PC-9 (cell line): ENCODE measurements around the gene EVI5. TPM values are rescaled to one million over a fixed set of nuclear protein-coding genes. Genes with fewer than 3 reads are reported as not detected.

ENCODE experiments used
- BruUV-seq: library from RNA; stranded (reverse); fragments of 400-500 nt; replicated peaks from 2 replicates; lab custom pipeline; 2021; lab: Mats Ljungman, UMichigan
- CTCF ChIA-PET: fragments of 300-600 bp; sonication (Branson Sonifier 250); formaldehyde crosslinking; loops from one replicate; lab custom pipeline; 2022; ENCODE audit warnings: antibody characterized with exemption; lab: Charles Lee
- POLR2A ChIA-PET: fragments of 300-600 bp; sonication (Branson Sonifier 250); formaldehyde crosslinking; loops from one replicate; lab custom pipeline; 2022; ENCODE audit warnings: antibody characterized with exemption; ENCODE audit not compliant: unreplicated experiment; lab: Charles Lee
- DNase-seq, 2 experiments: peaks; one replicate each; pipeline versions ENCODE4 v3.0.0 to v3.0.0-alpha.2; 2015 to 2022; ENCODE audit warnings: mixed read lengths in 1 of 2
- H2AFZ ChIP-seq: fragments of 200-600 bp; sonication (generic); 2 replicates; pipeline ENCODE4 v1.8.1; 2017; ENCODE audit warnings: antibody characterized with exemption
- H3F3A ChIP-seq: fragments of 200-600 bp; sonication (generic); 2 replicates; pipeline ENCODE4 v1.8.1; 2017; ENCODE audit warnings: antibody characterized with exemption, mild to moderate bottlenecking, low read depth; ENCODE audit not compliant: insufficient read depth
- H3K27ac ChIP-seq: fragments of 200-600 bp; sonication (generic); 2 replicates; pipeline ENCODE4 v1.6.1; 2016; ENCODE audit warnings: mixed run types
- H3K27me3 ChIP-seq: fragments of 200-600 bp; sonication (generic); 2 replicates; pipeline ENCODE4 v1.6.1; 2016; ENCODE audit warnings: low read depth, mixed run types; ENCODE audit not compliant: insufficient read depth
- H3K36me3 ChIP-seq: fragments of 200-600 bp; sonication (generic); 2 replicates; pipeline ENCODE4 v1.6.1; 2016; ENCODE audit warnings: low read depth, mixed run types
- H3K4me1 ChIP-seq: fragments of 200-600 bp; sonication (generic); replicated peaks from 2 replicates; pipeline ENCODE4 v1.6.1; 2016; ENCODE audit warnings: mixed run types; ENCODE audit not compliant: insufficient read depth
- H3K4me2 ChIP-seq: fragments of 200-600 bp; sonication (generic); 2 replicates; pipeline ENCODE4 v1.6.1; 2017; ENCODE audit warnings: mixed run types
- H3K4me3 ChIP-seq: fragments of 200-600 bp; sonication (generic); 2 replicates; pipeline ENCODE4 v1.6.1; 2016; ENCODE audit warnings: mixed run types
- H3K79me2 ChIP-seq: fragments of 200-600 bp; sonication (generic); 2 replicates; pipeline ENCODE4 v1.6.1; 2017; ENCODE audit warnings: low read depth, mixed run types
- H3K9me2 ChIP-seq: fragments of 200-600 bp; sonication (generic); 2 replicates; pipeline ENCODE4 v1.8.1; 2017; ENCODE audit warnings: mild to moderate bottlenecking; ENCODE audit not compliant: insufficient read depth
- H3K9me3 ChIP-seq: fragments of 200-600 bp; sonication (generic); 2 replicates; pipeline ENCODE4 v1.8.1; 2016; ENCODE audit warnings: low read depth; ENCODE audit not compliant: insufficient read depth
- H4K20me1 ChIP-seq: fragments of 200-600 bp; sonication (generic); 2 replicates; pipeline ENCODE4 v1.8.1; 2017; ENCODE audit not compliant: insufficient read depth
- CTCF ChIP-seq: fragments of 200-600 bp; sonication (generic); conservative IDR thresholded peaks from 2 replicates; pipeline ENCODE4 v1.6.1; 2017; ENCODE audit warnings: mixed run types, antibody characterized with exemption, mild to moderate bottlenecking, moderate library complexity
- EZH2 ChIP-seq: fragments of 200-600 bp; sonication (generic); IDR thresholded peaks from 2 replicates; pipeline ENCODE4 v1.8.0; 2017; ENCODE audit warnings: antibody characterized with exemption, low read depth
- intact Hi-C: fragments of 100-400 bp; cut with micrococcal nuclease; formaldehyde crosslinking; loops from one replicate; pipeline ENCODE4 v1.10.0; 2022; ENCODE audit not compliant: unreplicated experiment
- total RNA-seq: library from RNA; stranded (reverse); gene quantifications from 2 replicates; pipeline ENCODE4 v1.2.3, GENCODE V29; 2021

Gene EVI5
- total RNA-seq, 1 experiment from 2014 or later, result 32.0 TPM

- Histone ChIP-seq H3K4me1 (no peaks in the 10 kb centered on the region), H4K20me1 (no peaks in the 10 kb centered on the region), H3K9me2 (no peaks in the 10 kb centered on the region), H3F3A (no peaks in the 10 kb centered on the region), H3K9me3 (no peaks in the 10 kb centered on the region), H3K27me3 (no peaks in the 10 kb centered on the region), H3K79me2 (no peaks in the 10 kb centered on the region), H3K36me3 (no peaks in the 10 kb centered on the region), H3K4me3 (no peak overlapping the region), H2AFZ (no peak overlapping the region), H3K27ac (no peak overlapping the region), H3K4me2 (no peak overlapping the region)
- BruUV-seq, result no TSS peak
- intact Hi-C loops, result no loop called here
- CTCF ChIA-PET, result no interaction called here
- no peak for TF ChIP-seq CTCF
- no peak for TF ChIP-seq EZH2
- POLR2A ChIA-PET, result interaction anchor here (0.7 kb wide), 1 partner anchor 691 kb away, joined by 6 read pairs; no protein-coding TSS in a partner anchor
- no peak for DNase-seq
Observed at GRCh38 chr1:92679980-92680379, 104.9 kb downstream of the EVI5 start.

GRCh38 chr1:92663775-92664174, 121.1 kb downstream of the EVI5 start:
- no peaks in the 10 kb centered on the region for H3K4me1 ChIP-seq
- no peak for DNase-seq
- H3K27ac ChIP-seq, result no peak overlapping the region
- ChIA-PET CTCF (no interaction called here), POLR2A (no interaction called here)
- H3K4me3 ChIP-seq, result no peak overlapping the region
- H3K36me3 ChIP-seq, result no peaks in the 10 kb centered on the region
- intact Hi-C loops, result no loop called here
- TF ChIP-seq CTCF (no peak), EZH2 (no peak)
- no peaks in the 10 kb centered on the region for H3F3A ChIP-seq
- H3K9me2 ChIP-seq, result no peaks in the 10 kb centered on the region
- BruUV-seq, result no TSS peak
- H3K9me3 ChIP-seq, result no peaks in the 10 kb centered on the region
- no peaks in the 10 kb centered on the region for H3K79me2 ChIP-seq
- no peaks in the 10 kb centered on the region for H4K20me1 ChIP-seq
- no peaks in the 10 kb centered on the region for H3K27me3 ChIP-seq
- H2AFZ ChIP-seq, result no peak overlapping the region
- no peak overlapping the region for H3K4me2 ChIP-seq

GRCh38 chr1:92662048-92662447, 122.9 kb downstream of the EVI5 start:
- no peak overlapping the region for H2AFZ ChIP-seq
- H3K4me3 ChIP-seq, result no peak overlapping the region
- no peaks in the 10 kb centered on the region for H3K4me1 ChIP-seq
- no peak overlapping the region for H3K27ac ChIP-seq
- H3F3A ChIP-seq, result no peaks in the 10 kb centered on the region
- intact Hi-C loops, result no loop called here
- no peaks in the 10 kb centered on the region for H3K79me2 ChIP-seq
- BruUV-seq, result no TSS peak
- no peaks in the 10 kb centered on the region for H3K9me2 ChIP-seq
- no peaks in the 10 kb centered on the region for H4K20me1 ChIP-seq
- ChIA-PET POLR2A (interaction anchor here (0.6 kb wide), 1 partner anchor 172 kb away, joined by 4 read pairs; no protein-coding TSS in a partner anchor), CTCF (no interaction called here)
- no peak for TF ChIP-seq EZH2
- DNase-seq, result no peak
- no peaks in the 10 kb centered on the region for H3K36me3 ChIP-seq
- H3K9me3 ChIP-seq, result no peaks in the 10 kb centered on the region; the same call in 1 of the 2 replicates
- H3K27me3 ChIP-seq, result no peaks in the 10 kb centered on the region
- H3K4me2 ChIP-seq, result no peak overlapping the region

GRCh38 chr1:92657701-92658100, 127.2 kb downstream of the EVI5 start:
- Histone ChIP-seq H3K4me1 (no peaks in the 10 kb centered on the region), H3K9me3 (peaks cover 18% of the 10 kb centered on the region), H3K79me2 (no peaks in the 10 kb centered on the region), H3F3A (no peaks in the 10 kb centered on the region), H3K4me2 (no peak overlapping the region), H3K4me3 (no peak overlapping the region), H3K27me3 (no peaks in the 10 kb centered on the region), H3K36me3 (0 out of 2 replicates have a peak, but pooled peaks cover 5% of the 10 kb centered on the region), H3K27ac (no peak overlapping the region), H3K9me2 (no peaks in the 10 kb centered on the region), H4K20me1 (no peaks in the 10 kb centered on the region), H2AFZ (no peak overlapping the region)
- intact Hi-C loops, result no loop called here
- POLR2A ChIA-PET, result no interaction called here
- BruUV-seq, result no TSS peak
- TF ChIP-seq EZH2 (no peak), CTCF (no peak)
- no peak for DNase-seq
- CTCF ChIA-PET, result no interaction called here
